ENCODE results near the gene DYRK3. TPM values are rescaled to one million over a fixed set of nuclear protein-coding genes. Genes with fewer than 3 reads are reported as not detected.

Gene DYRK3
- total and polyA plus RNA-seq, 2 of the 13 experiments (the other 11 are each of a cell fraction or from before 2014, with no cell fraction given), result 0.48 to 2.8 TPM

DNA sequence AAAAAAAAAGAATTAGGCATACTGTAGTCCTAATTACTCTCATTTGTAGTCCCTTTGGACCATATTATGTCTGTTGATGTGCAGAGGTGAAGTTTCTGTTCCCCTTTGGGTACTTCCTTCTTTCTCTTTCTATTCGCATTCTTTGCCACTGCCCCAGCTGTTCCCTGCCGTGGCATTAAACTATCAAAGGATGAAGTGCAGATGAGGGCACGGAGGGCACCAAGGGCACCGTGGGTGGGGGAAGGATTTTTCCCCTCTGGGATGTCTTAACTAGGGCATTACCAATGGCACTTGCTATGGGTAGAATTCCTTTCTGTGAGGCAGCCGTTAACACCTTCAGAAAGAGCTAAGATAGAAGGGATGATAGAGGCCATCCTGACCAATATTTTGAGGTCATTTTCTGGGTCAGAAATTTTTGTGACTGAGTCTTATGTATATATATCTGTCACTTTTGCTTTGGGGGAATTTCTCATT, 44.4 kb downstream of the DYRK3 start:
- Histone ChIP-seq H3K36me3 (replicated peaks in 1 of 2; ENCODE audit: control insufficient read depth in 1 of 2, insufficient read depth in 2 of 2, low read length in 2 of 2) (no peaks in the 10 kb centered on the region), H2AFZ (ENCODE audit: low read length) (no peak overlapping the region), H3K79me2 (ENCODE audit: insufficient read depth, low read length) (no peaks in the 10 kb centered on the region), H3K9me3 (ENCODE audit: low read length) (no peaks in the 10 kb centered on the region), H3K4me3 (replicated peaks in 1 of 3; ENCODE audit: insufficient read depth in 1 of 3, low read depth in 2 of 3, low read length in 3 of 3) (no peak overlapping the region), H3K4me1 (ENCODE audit: insufficient read depth, low read length) (peaks cover 50% of the 10 kb centered on the region), H3K27ac (ENCODE audit: extremely low read length, insufficient read depth, low read length) (no peak overlapping the region), H3K9ac (ENCODE audit: insufficient read depth, low read depth, low read length) (no peak overlapping the region), H4K20me1 (ENCODE audit: insufficient read depth, low read length) (no peaks in the 10 kb centered on the region), H3K27me3 (ENCODE audit: control insufficient read depth in 1 of 2, insufficient read depth in 2 of 2, low read length in 2 of 2) (peaks cover 3 to 15% of the 10 kb centered on the region in 2 experiments; a peak in 3 of 5 replicates), H3K4me2 (ENCODE audit: low read depth, low read length) (no peak overlapping the region)
- 50% methylated on average over 5 of the region's 5 CpGs for WGBS (ENCODE audit: low lambda C conversion rate)
- no peak for DNase-seq (ENCODE audit: low spot score)
- ChIA-PET CTCF (ENCODE audit: low intra/inter-chr PET ratio, low total read pairs) (no interaction called here), POLR2A (no interaction called here)
- in situ Hi-C loops (cut with HindIII; ENCODE audit: extremely low pct_ligation_motif_present, low pct_unique_long_range_greater_than_20kb), result no loop called here
- intact Hi-C loops (cut with micrococcal nuclease; ENCODE audit: unreplicated experiment), result loop anchor here (5.0 kb wide), 1 partner anchor 67 kb away; the partner anchor contains the start of gene EIF2D
- ATAC-seq, result no peak
- no peak for FAIRE-seq
- no peak for TF ChIP-seq ZNF780A (CRISPR knock-in tag; IDR thresholded peaks at IDR 0.05)
- TF ChIP-seq, protein P1, sequence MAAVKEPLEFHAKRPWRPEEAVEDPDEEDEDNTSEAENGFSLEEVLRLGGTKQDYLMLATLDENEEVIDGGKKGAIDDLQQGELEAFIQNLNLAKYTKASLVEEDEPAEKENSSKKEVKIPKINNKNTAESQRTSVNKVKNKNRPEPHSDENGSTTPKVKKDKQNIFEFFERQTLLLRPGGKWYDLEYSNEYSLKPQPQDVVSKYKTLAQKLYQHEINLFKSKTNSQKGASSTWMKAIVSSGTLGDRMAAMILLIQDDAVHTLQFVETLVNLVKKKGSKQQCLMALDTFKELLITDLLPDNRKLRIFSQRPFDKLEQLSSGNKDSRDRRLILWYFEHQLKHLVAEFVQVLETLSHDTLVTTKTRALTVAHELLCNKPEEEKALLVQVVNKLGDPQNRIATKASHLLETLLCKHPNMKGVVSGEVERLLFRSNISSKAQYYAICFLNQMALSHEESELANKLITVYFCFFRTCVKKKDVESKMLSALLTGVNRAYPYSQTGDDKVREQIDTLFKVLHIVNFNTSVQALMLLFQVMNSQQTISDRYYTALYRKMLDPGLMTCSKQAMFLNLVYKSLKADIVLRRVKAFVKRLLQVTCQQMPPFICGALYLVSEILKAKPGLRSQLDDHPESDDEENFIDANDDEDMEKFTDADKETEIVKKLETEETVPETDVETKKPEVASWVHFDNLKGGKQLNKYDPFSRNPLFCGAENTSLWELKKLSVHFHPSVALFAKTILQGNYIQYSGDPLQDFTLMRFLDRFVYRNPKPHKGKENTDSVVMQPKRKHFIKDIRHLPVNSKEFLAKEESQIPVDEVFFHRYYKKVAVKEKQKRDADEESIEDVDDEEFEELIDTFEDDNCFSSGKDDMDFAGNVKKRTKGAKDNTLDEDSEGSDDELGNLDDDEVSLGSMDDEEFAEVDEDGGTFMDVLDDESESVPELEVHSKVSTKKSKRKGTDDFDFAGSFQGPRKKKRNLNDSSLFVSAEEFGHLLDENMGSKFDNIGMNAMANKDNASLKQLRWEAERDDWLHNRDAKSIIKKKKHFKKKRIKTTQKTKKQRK (IDR thresholded peaks at IDR 0.05; ENCODE audit: low read length), result no peak
- TF ChIP-seq SRSF1 (optimal IDR thresholded peaks at IDR 0.05; ENCODE audit: low read depth, low read length), result no peak
- TF ChIP-seq, protein P2, sequence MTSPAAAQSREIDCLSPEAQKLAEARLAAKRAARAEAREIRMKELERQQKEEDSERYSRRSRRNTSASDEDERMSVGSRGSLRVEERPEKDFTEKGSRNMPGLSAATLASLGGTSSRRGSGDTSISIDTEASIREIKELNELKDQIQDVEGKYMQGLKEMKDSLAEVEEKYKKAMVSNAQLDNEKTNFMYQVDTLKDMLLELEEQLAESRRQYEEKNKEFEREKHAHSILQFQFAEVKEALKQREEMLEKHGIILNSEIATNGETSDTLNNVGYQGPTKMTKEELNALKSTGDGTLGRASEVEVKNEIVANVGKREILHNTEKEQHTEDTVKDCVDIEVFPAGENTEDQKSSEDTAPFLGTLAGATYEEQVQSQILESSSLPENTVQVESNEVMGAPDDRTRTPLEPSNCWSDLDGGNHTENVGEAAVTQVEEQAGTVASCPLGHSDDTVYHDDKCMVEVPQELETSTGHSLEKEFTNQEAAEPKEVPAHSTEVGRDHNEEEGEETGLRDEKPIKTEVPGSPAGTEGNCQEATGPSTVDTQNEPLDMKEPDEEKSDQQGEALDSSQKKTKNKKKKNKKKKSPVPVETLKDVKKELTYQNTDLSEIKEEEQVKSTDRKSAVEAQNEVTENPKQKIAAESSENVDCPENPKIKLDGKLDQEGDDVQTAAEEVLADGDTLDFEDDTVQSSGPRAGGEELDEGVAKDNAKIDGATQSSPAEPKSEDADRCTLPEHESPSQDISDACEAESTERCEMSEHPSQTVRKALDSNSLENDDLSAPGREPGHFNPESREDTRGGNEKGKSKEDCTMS (CRISPR knock-in tag; conservative IDR thresholded peaks at IDR 0.05), result no peak
- no peak for TF ChIP-seq KDM5A (IDR thresholded peaks at IDR 0.05; ENCODE audit: borderline replicate concordance, low read length)
- TF ChIP-seq SMC3 (IDR thresholded peaks at IDR 0.05; ENCODE audit: low read length), result no peak
- no peak for TF ChIP-seq RCOR2 (CRISPR knock-in tag; IDR thresholded peaks at IDR 0.05)
- no peak for TF ChIP-seq JUNB (CRISPR knock-in tag; IDR thresholded peaks at IDR 0.05; ENCODE audit: borderline replicate concordance)
- BruUV-seq (replicated peaks), result no TSS peak
